ENCODE measurements around the gene GTF2IRD1.

The GTF2IRD1 gene

GRCh38 chr7:74570533-74571156 lies 116.9 kb downstream of the GTF2IRD1 start:
- no peak for DNase-seq

DNA sequence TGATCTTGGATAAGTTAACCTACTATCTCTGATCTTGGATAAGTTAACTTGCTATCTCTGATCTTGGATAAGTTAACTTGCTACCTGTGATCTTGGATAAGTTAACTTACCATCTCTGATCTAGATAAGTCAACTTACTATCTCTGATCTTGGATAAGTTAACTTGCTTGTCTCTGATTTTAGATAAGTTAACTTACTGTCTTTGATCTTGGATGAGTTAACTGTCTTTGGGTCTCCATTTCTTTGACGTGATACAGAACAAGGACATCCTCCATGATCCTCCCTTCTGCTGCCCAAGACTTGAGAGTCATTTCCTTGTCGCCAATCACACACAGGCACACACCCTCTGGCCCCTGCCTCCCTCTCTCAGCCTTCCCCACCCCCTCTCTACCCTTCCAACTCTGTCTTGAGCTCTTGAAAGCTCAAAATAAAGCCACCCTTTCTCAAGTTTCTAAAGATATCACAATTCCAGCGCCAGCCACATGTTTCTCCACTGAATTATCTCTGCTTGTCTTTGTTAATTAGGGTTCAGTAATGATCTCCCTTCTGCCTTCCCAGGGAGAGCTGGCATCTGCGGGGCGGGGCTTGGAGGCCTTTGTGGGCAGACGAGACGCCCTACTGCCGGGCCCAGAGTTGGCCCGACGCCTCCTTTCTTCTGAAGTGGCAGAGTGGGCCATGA lies 118.7 kb downstream of the GTF2IRD1 start:
- no peak for DNase-seq

GRCh38 chr7:74573512-74573911 lies 119.8 kb downstream of the GTF2IRD1 start:
- DNase-seq: no peak

DNA sequence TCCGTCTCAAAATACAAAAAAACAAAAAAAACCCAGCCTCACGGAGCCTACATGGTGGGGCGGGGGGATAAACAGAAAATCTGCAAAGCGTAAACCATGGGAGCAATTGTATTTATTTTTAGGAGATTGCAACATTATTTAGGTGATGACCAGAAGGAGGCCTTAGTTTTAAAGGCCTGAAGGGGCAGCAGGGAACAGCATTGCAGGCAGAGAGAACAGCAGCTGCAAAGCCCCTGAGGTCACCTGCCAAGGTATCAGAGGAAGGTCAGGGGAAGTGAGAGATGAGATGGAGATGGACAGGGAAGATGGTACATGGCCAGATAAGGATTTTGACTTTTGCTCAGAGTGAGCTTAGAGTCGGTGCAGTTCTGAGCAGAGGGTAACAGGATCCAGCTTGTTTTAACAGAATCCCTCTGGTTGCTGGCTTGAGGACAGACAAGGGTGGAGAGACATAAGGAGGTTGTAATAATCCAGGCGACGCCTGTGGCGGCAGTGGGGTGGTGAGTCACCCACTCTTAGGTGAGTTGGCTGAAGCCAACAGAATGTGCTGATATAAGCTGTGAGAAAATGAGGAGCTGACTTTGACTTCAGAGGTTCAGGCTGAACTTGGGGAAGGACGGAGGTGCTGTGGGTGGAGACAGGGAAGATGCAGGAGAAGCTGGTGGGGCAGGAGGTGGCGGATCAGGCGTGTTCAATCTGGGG lies 121.5 kb downstream of the GTF2IRD1 start:
- DNase-seq: no peak

DNA sequence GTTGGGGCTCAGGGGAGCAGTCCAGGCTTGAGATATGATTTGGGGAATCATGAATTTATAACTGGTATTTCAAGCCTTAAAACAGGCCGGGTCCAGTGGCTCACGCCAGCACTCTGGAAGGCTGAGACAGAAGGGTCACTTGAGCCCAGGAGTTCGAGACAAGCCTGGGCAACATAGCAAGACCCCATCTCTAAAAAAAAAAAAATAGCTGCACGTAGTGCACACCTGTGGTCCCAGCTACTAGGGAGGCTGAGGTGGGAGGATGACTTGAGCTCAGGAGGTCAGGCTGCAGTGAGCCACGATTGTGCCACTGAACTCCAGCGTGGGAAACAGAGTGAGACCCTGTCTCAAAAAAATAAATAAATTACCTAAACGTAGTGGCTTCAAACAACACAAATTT lies 122.1 kb downstream of the GTF2IRD1 start:
- no peak for DNase-seq

DNA sequence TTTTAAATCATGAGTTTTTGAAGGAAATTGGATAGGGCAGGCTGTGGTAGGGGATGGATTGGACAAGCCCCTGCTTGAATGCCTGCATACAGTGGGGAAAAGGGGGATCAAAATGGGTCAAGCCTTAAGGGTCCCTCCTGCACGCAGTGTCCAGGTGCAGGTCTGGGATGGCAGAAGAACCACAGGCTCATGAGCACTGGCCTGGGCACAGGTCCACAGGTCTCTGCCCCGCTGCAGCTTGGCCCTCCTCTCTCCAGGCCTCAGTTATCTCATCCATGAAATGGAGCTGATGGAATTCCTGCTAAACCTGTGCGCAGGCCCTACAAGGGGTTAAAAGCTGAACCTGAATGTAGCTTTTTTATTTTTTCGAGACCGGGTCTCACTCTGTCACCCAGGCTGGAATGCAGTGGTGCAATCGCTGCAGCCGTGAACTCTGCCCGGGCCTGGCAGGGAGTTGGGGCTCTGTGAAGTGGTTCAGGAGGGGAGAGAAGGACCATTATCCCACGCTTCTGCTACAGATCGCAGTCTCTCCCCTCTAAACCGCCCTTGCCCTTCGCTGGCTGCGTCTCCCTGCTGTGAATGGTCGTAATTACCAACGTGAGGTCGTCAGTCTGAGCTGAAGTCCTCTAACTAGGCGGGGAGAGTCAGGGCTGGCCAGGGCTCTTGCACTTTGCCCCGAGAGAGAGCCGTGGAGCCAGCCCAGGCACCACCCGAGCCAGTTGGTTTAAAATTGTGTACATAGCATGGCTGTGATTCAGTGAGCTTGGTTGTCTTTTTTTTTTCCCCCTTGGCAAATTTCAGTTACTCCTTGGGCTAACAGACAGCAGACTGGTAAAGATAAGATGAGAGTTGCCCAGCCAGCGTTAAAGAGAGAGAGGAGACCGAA lies 126.3 kb downstream of the GTF2IRD1 start:
- no peak for DNase-seq

GRCh38 chr7:74581916-74582440 lies 128.3 kb downstream of the GTF2IRD1 start:
- DNase-seq: no peak

GRCh38 chr7:74582447-74583039 lies 128.8 kb downstream of the GTF2IRD1 start:
- DNase-seq: no peak

- no peak for DNase-seq
Observed at GRCh38 chr7:74583630-74584029, 129.9 kb downstream of the GTF2IRD1 start.

- no peak for DNase-seq
Observed at GRCh38 chr7:74584160-74584954, 130.7 kb downstream of the GTF2IRD1 start.

DNA sequence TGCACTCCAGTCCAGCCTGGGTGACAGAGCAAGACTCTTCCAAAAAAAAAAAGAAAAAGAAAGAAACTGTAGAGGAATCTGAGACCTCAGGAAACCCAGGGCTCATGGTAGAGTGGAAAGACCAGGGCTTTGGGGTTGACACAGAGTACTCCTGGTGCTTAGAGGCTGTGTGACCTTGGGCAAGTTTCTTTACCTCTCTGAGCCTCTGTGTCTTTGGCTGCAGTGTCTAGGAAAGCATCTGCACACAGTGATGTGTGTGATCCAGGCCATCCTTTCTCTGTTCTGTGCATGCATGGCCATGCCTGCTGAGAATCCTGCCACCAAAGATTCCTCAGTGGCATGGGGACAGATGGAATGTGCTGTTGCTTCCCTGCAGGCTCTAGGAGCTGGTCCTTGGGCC lies 132.1 kb downstream of the GTF2IRD1 start:
- no peak for DNase-seq

- DNase-seq: no peak
Observed at GRCh38 chr7:74586258-74587175, 132.8 kb downstream of the GTF2IRD1 start.

GRCh38 chr7:74587435-74588126 lies 133.9 kb downstream of the GTF2IRD1 start:
- DNase-seq: no peak

GRCh38 chr7:74590813-74591212 lies 137.1 kb downstream of the GTF2IRD1 start:
- DNase-seq: no peak

DNA sequence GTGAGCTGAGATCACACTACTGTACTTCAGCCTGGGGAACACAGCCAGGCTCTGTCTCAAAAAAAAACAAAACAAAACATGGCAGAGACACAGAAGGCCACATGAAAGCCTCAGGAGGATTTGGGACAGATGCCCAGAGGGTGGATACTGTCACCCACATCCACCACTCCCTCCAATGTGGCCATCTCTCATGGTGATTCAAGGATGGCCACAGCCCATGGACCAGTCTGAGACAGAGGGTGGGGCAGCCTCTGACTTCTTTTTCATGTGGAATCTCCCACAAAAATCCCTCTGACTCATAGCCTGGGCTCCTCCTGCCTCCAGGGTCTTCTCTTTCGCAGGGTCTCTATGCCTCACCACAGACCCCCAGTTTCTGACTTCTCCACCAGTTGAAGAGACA lies 144.9 kb downstream of the GTF2IRD1 start:
- DNase-seq: peak; percentile 53 to 69

DNA sequence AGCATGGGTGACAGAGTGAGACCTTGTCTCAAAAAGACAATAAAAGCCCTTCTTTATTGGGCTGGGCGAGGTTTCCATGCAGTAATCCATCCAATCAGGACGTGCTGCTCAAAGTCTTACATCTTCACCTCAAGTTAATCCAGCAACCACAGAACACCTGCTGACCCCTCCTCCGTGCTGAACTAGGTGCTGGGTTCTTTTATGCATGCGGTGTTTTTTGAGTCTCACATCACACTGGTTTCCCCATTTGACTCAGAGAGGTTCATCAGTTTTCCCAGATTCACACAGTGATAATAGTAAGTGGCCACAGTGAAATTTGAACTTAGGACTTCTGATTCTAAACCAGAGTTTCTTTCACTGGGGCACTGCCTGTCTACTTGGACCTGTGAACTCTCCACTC lies 145.5 kb downstream of the GTF2IRD1 start:
- no peak for DNase-seq

GRCh38 chr7:74604326-74605020 lies 150.8 kb downstream of the GTF2IRD1 start:
- DNase-seq: no peak

DNA sequence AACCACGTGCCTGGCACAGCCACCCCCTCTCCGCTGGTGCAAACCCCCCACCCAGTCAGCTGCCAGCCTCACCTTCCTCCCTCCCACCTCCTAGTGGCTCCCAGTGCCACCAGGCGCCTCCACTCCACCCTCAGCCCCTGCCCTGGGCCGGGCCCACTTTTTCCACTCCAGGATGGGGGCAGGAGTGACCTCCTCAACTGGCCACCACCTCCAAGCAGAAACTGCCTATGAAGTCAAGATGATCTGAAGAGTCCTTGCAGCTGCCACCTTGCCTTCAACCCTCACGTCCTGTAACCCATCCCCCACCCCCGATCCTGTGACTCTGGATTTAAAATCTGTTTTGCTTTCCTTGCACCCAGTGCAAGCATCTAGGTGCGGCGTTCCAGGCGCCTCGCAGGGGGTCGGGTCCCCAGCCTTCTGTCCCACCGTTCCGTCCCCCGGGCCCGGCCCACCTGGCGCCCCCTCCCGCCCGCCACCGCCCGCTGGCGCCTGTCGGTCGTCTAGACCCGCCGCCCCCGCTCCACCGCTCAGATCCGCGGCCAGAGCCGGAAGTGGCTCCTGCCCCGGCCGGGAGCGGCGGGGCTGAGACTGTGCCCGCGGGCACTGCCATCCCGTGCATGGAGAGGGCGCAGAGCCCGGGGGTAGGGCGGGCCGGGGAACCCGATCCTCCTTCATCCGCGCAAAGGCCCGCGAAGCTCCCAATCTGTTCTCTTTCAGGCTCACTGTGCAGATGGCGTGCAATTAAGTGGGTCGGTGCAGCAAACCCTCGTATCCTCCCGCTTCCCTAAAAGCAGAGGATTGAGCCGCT lies 152.6 kb downstream of the GTF2IRD1 start:
- peak; percentile 25 to 31 for DNase-seq

All from inflammatory macrophage treated with lipopolysaccharide for 1 hour (primary cell).